A549 (cell line): ENCODE data around the gene OPRL1. TPM values are rescaled to one million over a fixed set of nuclear protein-coding genes. Genes with fewer than 3 reads are reported as not detected.

Experiments
- ATAC-seq, 2 experiments: fragments of 200-7000 bp in 1 of 2; fragments of >200 bp in 1 of 2; cut with Nextera tagmentation in 1 of 2; cut with Tn5 transposase in 1 of 2; 3 replicates each; pipeline versions ENCODE4 v1.8.0 to v1.9.1; 2018 to 2020; ENCODE audit warnings: mild to moderate bottlenecking in 1 of 2, moderate library complexity in 1 of 2
- CTCF ChIA-PET: fragments of 300-600 bp; sonication (Branson Sonifier 250); formaldehyde crosslinking; extraction: SDS; loops from one replicate; lab custom pipeline; 2021; ENCODE audit warnings: antibody characterized with exemption, inconsistent platforms; lab: Yijun Ruan, JAX
- POLR2A ChIA-PET: fragments of 350-600 bp; formaldehyde crosslinking; extraction: SDS; loops from one replicate; lab custom pipeline; 2021; ENCODE audit warnings: antibody characterized with exemption, inconsistent platforms; lab: Yijun Ruan, JAX
- DNase-seq, 2 experiments: peaks; one replicate each; pipeline versions ENCODE4 v3.0.0 to v3.0.0-alpha.2; 2011 to 2016; ENCODE audit warnings: low read depth in 1 of 2, low spot score in 1 of 2
- FAIRE-seq: peaks from 2 replicates; lab custom pipeline; 2011; peaks lifted over from hg19 to GRCh38; lab: Jason Lieb, UNC
- H3K27ac ChIP-seq, 2 experiments: fragments of >200 bp; sonication (Bioruptor Twin); formaldehyde crosslinking; 3 replicates each; pipeline ENCODE4 v1.5.1; 2016 to 2017
- H3K4me1 ChIP-seq: fragments of >200 bp; sonication (Bioruptor Twin); formaldehyde crosslinking; 3 replicates; pipeline ENCODE4 v1.6.1; 2016
- H3K4me2 ChIP-seq: fragments of >200 bp; sonication (Bioruptor Twin); formaldehyde crosslinking; 3 replicates; pipeline ENCODE4 v1.6.1; 2016
- H3K4me3 ChIP-seq: fragments of >200 bp; sonication (Bioruptor Twin); formaldehyde crosslinking; 3 replicates; pipeline ENCODE4 v1.5.1; 2016
- H3K9me3 ChIP-seq: fragments of >200 bp; sonication (Bioruptor Twin); formaldehyde crosslinking; 3 replicates; pipeline ENCODE4 v1.6.1; 2016
- BCL3 ChIP-seq: fragments of >200 bp; sonication (Bioruptor Twin); formaldehyde crosslinking; IDR thresholded peaks from 3 replicates; pipeline ENCODE4 v1.6.1; 2016
- CBX8 ChIP-seq: fragments of 200-600 bp; sonication (generic); IDR thresholded peaks from 2 replicates; pipeline ENCODE4 v1.6.1; 2016
- CHD2 ChIP-seq: fragments of 150-350 bp; IDR thresholded peaks from 2 replicates; pipeline ENCODE4 v1.6.1; 2014; ENCODE audit warnings: low read length; ENCODE audit not compliant: partially characterized antibody
- E2F6 ChIP-seq: IDR thresholded peaks from 2 replicates; pipeline ENCODE4 v1.6.1; 2012; ENCODE audit warnings: low read depth, borderline replicate concordance
- EP300 ChIP-seq, 2 experiments: fragments of >200 bp; sonication (Bioruptor Twin); formaldehyde crosslinking; IDR thresholded peaks; 2 replicates in 1 of 2; 3 replicates in 1 of 2; pipeline ENCODE4 v1.6.1; 2016 to 2017
- ESRRA ChIP-seq: fragments of 150-350 bp; IDR thresholded peaks from 2 replicates; pipeline ENCODE4 v1.6.1; 2014; ENCODE audit warnings: mild to moderate bottlenecking, low read length, borderline replicate concordance
- HES2 ChIP-seq: fragments of >200 bp; sonication (Bioruptor Twin); formaldehyde crosslinking; IDR thresholded peaks from 2 replicates; pipeline ENCODE4 v1.6.1; 2016
- HOXB13 ChIP-seq: fragments of 250-450 bp; sonication (Bioruptor Pico); IDR thresholded peaks from 2 replicates; pipeline ENCODE4 v1.5.0; 2020; ENCODE audit warnings: low read depth, mild to moderate bottlenecking, moderate library complexity
- HOXB5 ChIP-seq: fragments of 250-450 bp; sonication (Bioruptor Pico); IDR thresholded peaks from 2 replicates; pipeline ENCODE4 v1.5.0; 2020; ENCODE audit warnings: mild to moderate bottlenecking, moderate library complexity
- JUN ChIP-seq, 2 experiments: fragments of >200 bp; sonication (Bioruptor Twin); formaldehyde crosslinking; IDR thresholded peaks; 2 replicates in 1 of 2; 3 replicates in 1 of 2; pipeline ENCODE4 v1.6.1; 2016 to 2017
- KDM5A ChIP-seq: fragments of 200-600 bp; sonication (generic); IDR thresholded peaks from 2 replicates; pipeline ENCODE4 v1.6.1; 2016; ENCODE audit warnings: antibody characterized with exemption, mild to moderate bottlenecking
- MAX ChIP-seq: IDR thresholded peaks from 2 replicates; pipeline ENCODE4 v1.6.1; 2012
- MAZ ChIP-seq: fragments of 150-350 bp; IDR thresholded peaks from 2 replicates; pipeline ENCODE4 v1.6.1; 2014; ENCODE audit warnings: antibody characterized with exemption, low read depth, low read length, borderline replicate concordance
- NFE2L2 ChIP-seq: fragments of 150-350 bp; conservative IDR thresholded peaks from 2 replicates; pipeline ENCODE4 v1.6.1; 2014; ENCODE audit warnings: low read length
- NPAS2 ChIP-seq: fragments of 250-450 bp; sonication (Bioruptor Pico); IDR thresholded peaks from 2 replicates; pipeline ENCODE4 v1.8.0; 2022; ENCODE audit warnings: mild to moderate bottlenecking, moderate library complexity, borderline replicate concordance
- NR3C1 ChIP-seq: fragments of >200 bp; sonication (Bioruptor Twin); formaldehyde crosslinking; IDR thresholded peaks from 3 replicates; pipeline ENCODE4 v1.6.1; 2017
- POLR2A ChIP-seq: IDR thresholded peaks from 2 replicates; pipeline ENCODE4 v1.6.1; 2012; ENCODE audit warnings: mild to moderate bottlenecking, low read length
- POLR2AphosphoS2 ChIP-seq: conservative IDR thresholded peaks from 2 replicates; pipeline ENCODE4 v1.6.1; 2012; ENCODE audit warnings: low read length, improper control_type of control experiment, inconsistent platforms
- RAD21 ChIP-seq, 2 experiments: fragments of >200 bp in 1 of 2; sonication (Bioruptor Twin) in 1 of 2; formaldehyde crosslinking in 1 of 2; IDR thresholded peaks in 1 of 2; conservative IDR thresholded peaks in 1 of 2; 2 replicates in 1 of 2; 3 replicates in 1 of 2; pipeline ENCODE4 v1.6.1; 2012 to 2018; ENCODE audit warnings: inconsistent platforms in 1 of 2
- RARB ChIP-seq: fragments of 250-450 bp; sonication (Bioruptor Pico); IDR thresholded peaks from 2 replicates; pipeline ENCODE4 v1.8.0; 2021; ENCODE audit warnings: mild to moderate bottlenecking, moderate library complexity
- ZNF302 ChIP-seq: fragments of 250-450 bp; sonication (Bioruptor Pico); IDR thresholded peaks from 2 replicates; pipeline ENCODE4 v1.9.0; 2021; ENCODE audit warnings: inconsistent platforms, mild to moderate bottlenecking, moderate library complexity
- ZSCAN20 ChIP-seq: fragments of 250-450 bp; sonication (Bioruptor Pico); IDR thresholded peaks from 2 replicates; pipeline ENCODE4 v1.8.0; 2022; ENCODE audit warnings: mild to moderate bottlenecking, moderate library complexity
- WGBS: methylation state at CpG from one replicate; pipeline ENCODE4 v1.1.6; 2017; ENCODE audit errors: missing lambda C conversion rate; 5-methylcytosine and 5-hydroxymethylcytosine counted together
- polyA plus RNA-seq, 4 experiments: library from polyadenylated mRNA; depleted of rRNA in 3 of 4; stranded (reverse); fragments of >200 nt; fragmentation: RNase III in 1 of 4; extraction: RNeasy Plus Mini Kit Qiagen cat#74134 plus additional on column Dnase treatment in 1 of 4; gene quantifications; 2 replicates in 3 of 4; 3 replicates in 1 of 4; pipeline ENCODE4 v1.2.3, GENCODE V29; 2011 to 2017

The OPRL1 gene
- polyA plus RNA-seq, 2 of the 4 experiments (the other 2 are of a cell fraction): 0.54 to 1.2 TPM

GRCh38 chr20:64070244-64070993, 9.5 kb upstream of the OPRL1 start:
- H3K4me1 ChIP-seq: peaks cover 18% of the 10 kb centered on the region
- TF ChIP-seq BCL3: no peak
- TF ChIP-seq JUN (IDR thresholded peaks at IDR 0.05): no peak
- no peak for TF ChIP-seq ESRRA
- TF ChIP-seq HOXB13 (CRISPR knock-in tag): no peak
- TF ChIP-seq HOXB5: no peak
- no peak for TF ChIP-seq NPAS2 (CRISPR knock-in tag)
- TF ChIP-seq POLR2AphosphoS2: no peak
- TF ChIP-seq CHD2: no peak
- no peak for TF ChIP-seq MAX
- TF ChIP-seq NR3C1: no peak
- TF ChIP-seq HES2: no peak
- TF ChIP-seq KDM5A: no peak
- TF ChIP-seq, all 56 proteins: peak for 0
- ChIA-PET CTCF (interaction anchor here (0.7 to 3.9 kb wide), 18 partner anchors 9 to 547 kb away, joined by 3 to 34 read pairs (median 4); partner anchors contain the start of genes LKAAEAR1, OPRL1, PRPF6 and RGS19), POLR2A (no interaction called here)
- no peak overlapping the region for H3K4me3 ChIP-seq
- DNase-seq: no peak
- H3K27ac ChIP-seq: no peak overlapping the region
- no peaks in the 10 kb centered on the region for H3K9me3 ChIP-seq
- no peak for FAIRE-seq
- no peak overlapping the region for H3K4me2 ChIP-seq
- no peak for ATAC-seq
- WGBS: 84% methylated on average over 23 of the region's 31 CpGs

- CTCF ChIA-PET: interaction anchor here (1.2 to 3.9 kb wide), 6 partner anchors 8 to 75 kb away, joined by 4 to 34 read pairs (median 12); partner anchors contain the start of genes OPRL1 and RGS19
- 88% methylated on average over 30 of the region's 30 CpGs for WGBS
- POLR2A ChIA-PET: interaction anchor here (0.8 kb wide), 1 partner anchor 9 kb away, joined by 3 read pairs; the partner anchor contains the start of gene TCEA2
These were observed 8.2 kb upstream of the OPRL1 start for GRCh38 chr20:64071341-64072332.

More at GRCh38 chr20:64071341-64072332, 8.2 kb upstream of the OPRL1 start:
- no peak for FAIRE-seq
- TF ChIP-seq POLR2AphosphoS2 (no peak), MAZ (no peak), RARB (CRISPR knock-in tag) (no peak), EP300 (IDR thresholded peaks at IDR 0.05) (no peak), E2F6 (no peak), ZNF302 (CRISPR knock-in tag) (no peak), RAD21 (conservative IDR thresholded peaks at IDR 0.05 in 1 of 2, IDR thresholded peaks at IDR 0.05 in 1 of 2) (no peak), CBX8 (no peak), KDM5A (no peak), POLR2A (no peak), NR3C1 (no peak), HOXB13 (CRISPR knock-in tag) (no peak), ZSCAN20 (CRISPR knock-in tag) (no peak), HOXB5 (no peak), NPAS2 (CRISPR knock-in tag) (no peak), HES2 (no peak), NFE2L2 (no peak)
- H3K4me1 ChIP-seq: peaks cover 6% of the 10 kb centered on the region; the same call in 2 of the 3 replicates
- no peak overlapping the region for H3K4me2 ChIP-seq
- no peak overlapping the region for H3K4me3 ChIP-seq
- DNase-seq: no peak
- no peak overlapping the region for H3K27ac ChIP-seq
- no peaks in the 10 kb centered on the region for H3K9me3 ChIP-seq
- ATAC-seq: no peak
